Measurements from ENCODE around the gene VSTM2B.

Gene VSTM2B

DNA sequence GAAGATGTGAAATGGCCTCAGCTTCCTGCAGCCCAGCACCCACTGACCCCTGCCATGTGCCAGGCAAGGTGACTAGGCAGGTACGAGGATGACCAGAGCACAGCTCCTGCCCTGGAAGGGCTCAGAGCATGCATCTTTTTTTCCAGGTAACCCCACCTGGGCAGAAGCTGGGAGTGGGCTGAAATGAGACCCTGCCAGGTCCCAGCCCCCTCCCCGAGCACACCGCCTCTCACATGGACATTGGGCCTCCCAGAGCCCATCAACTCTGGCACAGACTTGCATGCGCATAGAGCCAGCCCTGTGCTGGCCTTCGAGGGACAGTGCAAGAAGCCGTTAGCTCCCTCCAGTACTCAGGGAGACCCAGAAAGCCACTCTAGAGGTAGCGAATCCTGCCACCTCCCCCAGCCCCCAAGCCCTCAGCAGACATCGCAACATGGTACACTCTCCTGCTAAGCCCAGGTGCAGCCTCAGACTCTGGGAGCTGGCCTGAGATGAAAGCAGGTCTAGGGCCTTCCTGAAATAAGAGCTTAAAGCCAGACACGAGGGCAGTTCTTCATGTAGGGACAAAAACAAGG, 8.9 kb upstream of the VSTM2B start:
- no peak for DNase-seq

DNA sequence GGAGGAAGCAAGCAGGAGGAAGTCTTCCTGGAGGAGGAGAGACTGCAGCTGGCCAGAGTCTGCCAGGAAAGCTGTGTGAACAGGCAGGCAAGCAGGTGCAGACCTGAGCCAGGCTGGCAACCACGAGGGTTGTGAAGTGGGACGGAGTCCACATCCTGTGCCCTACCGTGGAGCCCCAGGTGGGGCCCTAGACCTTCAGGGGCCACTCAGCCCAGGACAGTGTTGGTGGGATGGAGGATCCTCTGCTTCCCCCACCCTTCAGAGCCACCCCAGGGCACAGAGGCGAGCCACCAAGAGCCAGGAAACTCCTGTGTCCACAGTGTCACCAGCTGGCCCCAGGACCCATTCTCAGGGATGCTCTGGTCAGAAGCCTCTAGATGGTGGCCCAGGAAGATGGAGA, 8.4 kb upstream of the VSTM2B start:
- DNase-seq: no peak

DNA sequence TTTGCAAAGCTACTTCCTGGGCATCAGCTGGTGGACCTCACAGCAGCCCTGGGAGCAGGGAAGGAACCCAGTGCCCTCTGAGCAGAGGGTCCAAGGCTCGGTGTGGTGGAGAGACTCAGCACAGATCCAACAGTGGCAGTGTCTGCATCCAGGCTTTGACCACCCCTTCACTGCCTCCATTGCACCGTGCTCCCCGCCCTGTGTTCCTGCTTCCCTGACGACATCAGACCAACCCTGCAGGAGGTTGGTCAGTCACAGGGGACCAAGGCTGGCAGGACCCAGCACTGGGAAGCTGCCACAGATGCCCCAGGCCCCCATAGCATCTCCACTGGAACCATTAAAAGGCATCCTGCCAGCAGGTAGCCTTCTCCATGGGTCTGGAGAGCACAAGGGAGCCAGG, 7.8 kb upstream of the VSTM2B start:
- no peak for DNase-seq

DNA sequence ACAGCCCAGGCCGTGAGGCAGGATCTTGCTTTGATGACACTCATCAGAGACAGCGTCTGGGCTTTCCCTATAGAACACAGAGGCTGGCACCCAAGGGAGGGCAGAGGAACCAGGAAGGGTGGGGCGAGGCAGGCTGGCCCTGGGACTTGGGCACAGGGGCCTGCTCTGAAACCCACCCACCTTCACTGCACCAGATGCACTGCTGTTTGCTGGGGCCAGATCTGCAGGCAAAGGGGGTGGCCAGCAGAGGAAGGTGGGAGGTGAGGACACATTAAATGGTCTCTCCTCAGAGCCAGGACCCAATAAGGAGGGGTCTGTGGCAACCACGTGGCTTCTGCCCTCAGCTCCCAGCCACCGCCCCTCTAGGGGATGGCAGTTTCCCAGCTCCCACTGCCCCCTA, 6.6 kb upstream of the VSTM2B start:
- no peak for DNase-seq

DNA sequence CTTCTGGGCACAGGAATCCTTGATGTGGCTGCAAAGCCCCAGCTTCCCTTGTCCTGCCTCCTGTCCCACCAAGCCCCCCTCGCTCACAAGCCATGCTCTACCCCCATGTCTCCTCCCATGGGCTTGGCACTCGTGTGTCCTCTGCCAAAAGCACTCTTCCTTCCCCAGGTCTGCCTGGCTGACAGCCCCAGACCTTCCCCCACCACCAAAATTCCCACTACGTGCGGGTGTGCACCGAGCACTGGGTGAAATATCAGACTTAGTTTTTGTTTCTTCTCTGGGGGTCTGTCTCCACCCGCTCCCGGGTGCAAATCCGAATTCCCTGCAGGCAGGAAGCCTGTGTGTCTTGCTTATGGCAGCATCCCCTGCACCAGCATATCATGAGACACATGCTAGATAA, 5.9 kb upstream of the VSTM2B start:
- DNase-seq: no peak

DNA sequence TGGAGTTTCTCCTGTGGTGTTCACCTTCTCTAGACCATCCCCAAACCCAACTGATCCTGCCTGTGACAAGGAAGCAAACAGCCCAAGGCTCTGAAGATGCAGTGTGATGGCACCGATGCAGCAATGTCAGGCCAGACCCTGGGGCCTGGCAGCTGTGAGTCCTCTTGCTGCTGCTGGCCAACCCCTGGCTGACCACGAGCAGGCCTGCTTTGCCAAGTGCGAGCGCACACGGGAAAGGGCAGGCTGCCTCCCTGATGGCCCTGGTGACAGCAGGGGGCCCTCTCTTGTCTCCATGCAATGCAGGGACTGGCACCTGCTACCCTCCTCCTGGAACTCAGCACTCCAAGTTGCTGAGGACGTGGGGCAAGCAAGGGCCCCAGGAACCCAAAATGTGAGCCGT, 5.4 kb upstream of the VSTM2B start:
- DNase-seq: no peak

DNA sequence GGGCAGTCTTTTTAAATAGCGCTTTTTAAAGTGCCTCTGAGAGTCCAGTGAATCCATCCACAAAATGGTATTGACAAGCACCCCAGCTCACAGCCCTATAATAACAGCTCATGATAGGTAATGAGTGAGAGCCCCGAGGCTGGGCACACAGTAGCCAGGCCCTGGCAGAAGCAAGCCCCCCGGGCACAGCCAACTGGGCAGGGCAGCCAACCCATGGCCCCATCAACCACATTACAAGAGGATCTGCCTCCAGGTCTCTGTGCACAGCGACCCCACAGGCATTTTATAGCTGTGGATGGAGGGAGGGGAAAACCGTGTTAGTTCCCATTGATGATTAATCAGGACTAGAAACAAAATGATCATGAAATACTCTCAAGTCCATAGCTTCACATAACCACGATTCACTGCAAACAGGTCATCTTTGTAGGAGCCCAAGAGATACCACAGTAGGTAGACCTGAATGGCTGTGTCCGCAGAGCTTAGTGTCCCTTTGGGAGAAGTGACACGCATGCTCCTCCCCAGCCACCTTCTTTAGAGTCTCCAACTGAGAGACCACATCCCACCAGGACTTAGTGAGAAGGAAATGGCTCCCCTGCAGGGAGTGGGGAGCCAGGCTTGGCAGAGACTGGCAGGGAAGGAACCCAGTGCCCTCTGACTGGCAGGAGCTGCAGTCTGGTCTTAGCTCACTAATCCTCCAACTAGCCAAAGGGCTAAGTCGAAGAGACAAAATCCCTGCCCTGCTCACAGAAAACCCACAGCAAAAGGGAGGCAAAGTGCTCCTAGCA, 4.3 kb upstream of the VSTM2B start:
- no peak for DNase-seq

DNA sequence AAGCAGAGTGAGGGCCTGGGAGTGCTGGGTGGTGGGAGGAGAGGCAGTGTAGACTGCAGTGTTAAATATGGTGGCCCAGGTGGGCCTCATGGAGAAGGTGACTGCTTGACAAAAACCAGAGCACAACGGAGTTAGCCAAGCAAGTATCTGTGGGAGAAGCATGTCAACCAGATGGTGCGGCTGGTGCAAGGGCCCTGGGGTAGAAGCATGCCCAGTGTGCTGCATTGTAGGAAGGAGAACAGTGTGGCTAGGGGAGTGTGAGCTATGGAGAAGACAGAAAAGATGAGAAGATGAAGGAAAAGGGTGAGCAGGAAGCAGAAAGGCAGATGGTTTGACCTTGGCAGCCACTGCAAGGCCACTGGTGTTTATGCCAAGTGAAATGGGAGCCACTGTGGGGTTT, 2.2 kb upstream of the VSTM2B start:
- DNase-seq: no peak

DNA sequence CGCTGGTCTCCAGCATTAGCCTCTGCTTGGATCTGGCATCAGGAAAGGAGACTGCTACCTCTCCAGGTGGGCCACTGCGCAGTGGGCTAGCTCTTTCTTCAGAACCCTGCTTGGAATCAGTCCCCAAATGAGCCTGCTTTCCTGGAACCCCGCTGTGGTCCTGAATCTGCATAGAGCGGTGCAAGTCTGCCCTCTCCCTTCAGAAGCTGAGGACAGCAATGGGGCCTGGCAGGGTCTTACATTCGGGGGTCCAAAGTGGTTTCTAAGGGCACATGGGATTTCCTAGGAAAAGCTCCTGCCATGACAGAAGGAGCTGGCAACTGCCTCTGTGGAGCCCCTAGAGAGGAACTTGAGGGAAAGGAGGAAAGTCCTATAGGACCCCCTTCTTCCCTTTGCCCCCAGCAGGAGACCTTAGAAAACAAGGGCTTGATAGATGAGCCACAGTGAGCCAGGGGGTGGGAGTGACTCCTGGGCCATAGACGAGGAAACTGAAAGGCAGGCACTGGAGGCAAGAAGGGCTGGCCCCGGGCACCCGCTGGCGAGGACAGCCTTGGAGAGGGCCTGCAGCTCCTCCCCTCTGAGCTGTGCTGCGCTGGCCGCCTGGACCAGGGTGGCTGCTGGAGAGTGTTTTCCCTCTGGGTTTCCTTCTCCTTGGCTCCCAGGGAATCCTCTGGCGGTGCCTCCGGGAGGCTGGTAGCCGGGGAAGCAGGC, 1.4 kb upstream of the VSTM2B start:
- no peak for DNase-seq

DNA sequence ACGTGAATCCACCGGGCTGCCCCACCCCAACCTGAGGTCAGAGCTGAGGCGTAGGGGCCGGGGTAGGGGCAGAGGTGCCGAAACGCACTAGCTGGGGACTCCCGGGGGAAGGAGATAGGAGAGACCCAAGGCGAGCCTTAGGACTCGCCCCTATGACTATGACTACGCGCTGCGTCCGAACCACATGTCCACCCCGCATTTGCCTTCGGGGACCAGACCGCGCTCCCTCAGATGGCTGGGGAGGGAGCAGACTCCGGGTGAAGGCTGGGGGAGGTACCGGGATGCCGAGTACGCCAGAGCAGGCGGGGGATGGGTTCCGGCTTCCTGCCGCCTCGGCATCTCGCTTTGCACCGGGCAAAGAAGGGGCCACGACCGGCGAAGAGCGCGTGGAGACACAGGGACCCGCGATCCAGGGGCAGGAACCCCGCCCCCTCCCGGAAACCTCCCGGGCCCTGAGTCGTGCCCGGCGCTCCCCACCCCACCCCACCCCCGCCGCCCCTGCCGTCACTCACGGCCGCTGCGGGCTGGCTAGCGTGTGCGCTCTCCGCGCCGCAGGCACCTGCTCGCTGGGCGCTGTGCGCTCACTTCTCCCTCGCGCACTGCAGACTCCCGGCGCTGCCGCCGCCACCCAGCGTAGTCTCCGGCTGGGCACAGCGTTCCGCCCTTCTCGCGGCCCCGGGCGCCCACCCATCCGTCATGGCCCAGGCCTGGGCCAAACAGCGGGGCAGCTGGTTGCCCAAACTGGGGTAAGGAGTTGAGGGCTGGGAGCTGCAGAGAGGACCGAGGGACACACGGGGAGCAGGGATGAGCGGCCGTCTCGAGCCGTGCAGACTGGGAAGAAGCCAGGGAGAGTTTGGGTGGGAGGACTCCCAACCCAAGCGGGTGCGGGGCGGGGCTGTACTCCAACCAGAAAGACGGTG, 622 bp upstream of the VSTM2B start:
- no peak for DNase-seq

DNA sequence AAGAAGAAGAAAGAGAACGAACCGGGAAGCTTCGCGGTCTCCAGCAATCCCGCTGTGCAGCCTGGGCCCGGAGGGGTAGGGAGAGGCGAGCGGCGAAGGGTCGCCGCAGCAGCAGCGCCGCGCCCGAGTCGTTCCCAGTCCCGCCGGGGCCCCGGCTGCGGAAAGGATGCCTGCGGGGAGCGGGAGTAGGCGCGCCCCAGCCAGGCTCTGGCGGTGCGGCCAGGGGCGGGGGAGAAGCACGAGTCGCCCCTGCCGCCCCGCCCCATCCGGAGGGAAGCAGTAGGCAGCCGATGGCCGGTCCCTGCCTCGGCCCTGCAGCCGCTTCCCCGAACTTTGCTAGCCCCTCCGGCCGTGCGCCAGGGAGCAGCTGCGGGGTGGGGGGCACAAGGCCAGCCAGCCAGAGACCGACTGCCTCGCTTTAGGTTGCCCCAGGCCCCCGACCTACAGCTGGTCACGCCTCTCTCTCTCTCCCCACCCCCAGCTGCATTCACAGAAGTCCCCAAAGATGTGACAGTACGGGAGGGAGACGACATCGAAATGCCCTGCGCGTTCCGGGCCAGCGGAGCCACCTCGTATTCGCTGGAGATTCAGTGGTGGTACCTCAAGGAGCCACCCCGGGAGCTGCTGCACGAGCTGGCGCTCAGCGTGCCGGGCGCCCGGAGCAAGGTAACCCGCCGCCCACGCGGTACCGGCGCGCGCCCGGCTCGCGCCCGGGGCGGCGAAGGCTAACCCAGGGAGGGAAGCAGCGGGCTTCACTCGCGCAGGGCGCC, 1.1 kb downstream of the VSTM2B start:
- DNase-seq: no peak

DNA sequence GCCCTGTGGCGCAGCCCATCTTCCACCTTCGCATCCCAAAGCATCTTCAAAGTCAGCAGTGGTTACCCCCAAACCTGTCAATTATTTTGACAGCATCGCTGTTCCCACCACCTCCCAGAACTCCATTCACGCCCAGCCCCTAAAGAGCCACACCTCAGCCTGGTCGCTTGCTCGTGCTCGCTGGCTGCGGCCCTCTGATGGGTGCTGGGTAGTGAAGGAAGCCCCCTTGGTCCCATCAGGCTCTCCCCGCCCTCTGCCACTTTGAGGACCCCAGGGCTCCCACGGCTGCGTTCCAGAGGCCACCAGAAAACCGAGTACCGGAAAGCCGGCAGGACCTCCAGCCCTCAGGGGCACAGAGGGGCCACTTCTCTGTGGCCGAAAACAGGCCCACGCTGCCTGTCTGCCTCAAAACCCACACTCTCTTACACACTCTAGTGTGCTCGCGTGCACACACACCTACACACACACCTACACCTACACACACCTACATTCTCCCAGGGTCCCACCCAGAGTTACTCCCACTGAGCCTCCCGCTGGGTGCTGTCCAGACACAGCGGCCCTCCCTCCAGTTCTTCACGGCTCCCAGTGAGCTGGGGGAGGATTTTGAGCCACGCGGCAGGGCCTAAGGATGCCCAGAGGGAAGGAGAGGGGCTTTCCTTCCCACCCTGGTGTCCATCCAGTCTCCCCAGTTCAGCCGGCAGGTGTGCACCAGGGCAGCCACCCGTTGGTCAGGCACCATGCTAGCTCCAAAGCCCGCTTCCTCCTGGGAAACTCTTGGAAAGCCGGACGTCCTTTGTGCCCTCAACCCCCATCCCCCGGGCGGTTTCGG, 1.9 kb downstream of the VSTM2B start:
- no peak for DNase-seq

DNA sequence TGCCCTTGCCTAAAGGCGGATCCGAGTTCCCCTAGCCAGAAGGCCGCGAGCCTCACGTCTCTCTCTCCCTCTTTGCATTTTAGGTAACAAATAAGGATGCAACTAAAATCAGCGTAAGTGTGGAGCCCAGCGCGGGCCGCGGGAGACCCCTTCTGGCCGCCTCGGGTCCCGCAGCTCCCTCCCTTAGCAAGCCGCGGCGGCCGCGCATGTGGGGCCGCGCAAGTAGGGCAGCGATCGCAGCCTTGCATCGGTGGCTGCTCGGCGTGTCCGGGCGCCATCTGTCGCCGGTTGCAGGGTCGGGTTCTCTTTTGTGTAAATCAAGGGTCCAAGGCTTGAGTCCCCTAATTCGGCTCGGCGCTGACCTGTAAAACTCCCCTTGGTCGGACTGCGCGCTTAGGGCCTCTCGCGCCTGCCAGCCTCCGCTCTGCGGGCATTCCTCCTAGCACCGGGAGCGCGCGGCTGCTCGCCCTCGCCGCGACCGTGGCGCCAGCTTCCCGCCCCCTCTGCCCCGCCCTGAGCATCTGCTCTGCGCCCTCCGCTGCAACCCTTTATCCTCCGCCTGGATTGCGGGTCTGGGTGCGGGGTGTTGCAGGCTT, 2.7 kb downstream of the VSTM2B start:
- DNase-seq: no peak

DNA sequence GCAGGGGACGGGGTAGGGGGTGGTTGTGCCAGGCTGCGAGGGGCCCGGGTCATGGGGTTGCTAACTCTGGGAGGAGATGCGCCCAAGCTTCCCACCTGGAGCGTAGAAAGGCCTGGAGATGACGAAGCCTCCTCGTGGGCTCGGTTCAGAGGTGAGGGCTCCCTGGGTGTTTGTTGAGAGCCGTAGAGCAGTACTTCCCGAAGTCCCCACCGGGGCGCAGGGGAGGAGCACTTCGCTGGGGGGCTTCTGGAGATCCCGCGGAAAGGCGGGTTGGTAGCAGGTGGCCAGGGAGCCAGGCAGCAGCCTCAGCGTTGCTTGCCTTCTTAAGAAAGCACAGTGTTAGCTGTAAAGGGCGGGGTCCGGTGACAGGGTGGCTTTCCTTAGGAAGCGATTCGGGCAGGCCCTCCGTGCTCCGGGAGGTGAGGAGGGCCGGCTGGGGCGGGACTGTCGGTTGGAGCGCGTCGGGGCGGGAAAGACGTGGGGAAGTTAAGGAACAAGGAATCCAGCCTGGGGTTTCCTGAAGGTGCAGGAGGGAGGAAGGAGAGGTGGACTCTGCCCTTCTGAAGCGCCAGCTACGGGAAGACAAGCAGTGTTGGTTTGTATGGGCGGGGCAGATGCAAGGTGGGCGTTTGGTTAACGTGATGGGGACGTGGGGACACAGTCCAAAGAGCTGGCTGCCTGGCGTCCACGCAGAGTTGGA, 3.3 kb downstream of the VSTM2B start:
- DNase-seq: no peak

DNA sequence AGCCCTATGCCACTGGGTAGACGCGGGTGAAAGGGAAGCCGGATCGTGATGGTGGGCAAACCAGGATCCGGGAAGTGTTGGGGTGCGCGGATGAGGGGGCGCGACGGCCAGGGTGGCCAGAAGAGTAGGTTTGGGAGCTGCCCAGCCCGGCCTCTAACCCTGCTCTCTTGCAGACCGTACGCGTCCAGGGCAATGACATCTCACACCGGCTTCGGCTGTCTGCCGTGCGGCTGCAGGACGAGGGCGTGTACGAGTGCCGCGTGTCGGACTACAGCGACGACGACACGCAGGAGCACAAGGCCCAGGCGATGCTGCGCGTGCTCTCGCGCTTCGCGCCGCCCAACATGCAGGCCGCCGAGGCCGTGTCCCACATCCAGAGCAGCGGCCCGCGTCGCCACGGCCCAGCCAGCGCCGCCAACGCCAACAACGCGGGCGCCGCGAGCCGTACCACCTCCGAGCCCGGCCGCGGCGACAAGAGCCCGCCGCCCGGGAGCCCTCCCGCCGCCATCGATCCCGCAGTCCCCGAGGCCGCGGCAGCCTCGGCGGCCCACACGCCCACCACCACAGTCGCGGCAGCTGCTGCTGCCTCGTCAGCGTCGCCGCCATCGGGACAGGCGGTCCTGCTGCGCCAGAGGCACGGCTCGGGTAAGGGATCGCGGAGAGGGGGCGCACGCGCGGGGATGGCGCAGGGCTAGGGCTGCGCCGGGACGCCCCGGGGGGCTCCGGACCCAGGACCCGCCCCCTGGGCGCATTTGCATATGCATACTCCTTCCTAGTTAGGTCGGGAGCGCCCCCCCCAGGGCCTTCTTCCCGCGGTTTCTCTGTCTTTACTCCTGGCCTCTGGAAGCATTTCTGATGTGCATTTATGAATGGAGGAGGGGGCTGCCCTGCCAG, 4.1 kb downstream of the VSTM2B start:
- no peak for DNase-seq

DNA sequence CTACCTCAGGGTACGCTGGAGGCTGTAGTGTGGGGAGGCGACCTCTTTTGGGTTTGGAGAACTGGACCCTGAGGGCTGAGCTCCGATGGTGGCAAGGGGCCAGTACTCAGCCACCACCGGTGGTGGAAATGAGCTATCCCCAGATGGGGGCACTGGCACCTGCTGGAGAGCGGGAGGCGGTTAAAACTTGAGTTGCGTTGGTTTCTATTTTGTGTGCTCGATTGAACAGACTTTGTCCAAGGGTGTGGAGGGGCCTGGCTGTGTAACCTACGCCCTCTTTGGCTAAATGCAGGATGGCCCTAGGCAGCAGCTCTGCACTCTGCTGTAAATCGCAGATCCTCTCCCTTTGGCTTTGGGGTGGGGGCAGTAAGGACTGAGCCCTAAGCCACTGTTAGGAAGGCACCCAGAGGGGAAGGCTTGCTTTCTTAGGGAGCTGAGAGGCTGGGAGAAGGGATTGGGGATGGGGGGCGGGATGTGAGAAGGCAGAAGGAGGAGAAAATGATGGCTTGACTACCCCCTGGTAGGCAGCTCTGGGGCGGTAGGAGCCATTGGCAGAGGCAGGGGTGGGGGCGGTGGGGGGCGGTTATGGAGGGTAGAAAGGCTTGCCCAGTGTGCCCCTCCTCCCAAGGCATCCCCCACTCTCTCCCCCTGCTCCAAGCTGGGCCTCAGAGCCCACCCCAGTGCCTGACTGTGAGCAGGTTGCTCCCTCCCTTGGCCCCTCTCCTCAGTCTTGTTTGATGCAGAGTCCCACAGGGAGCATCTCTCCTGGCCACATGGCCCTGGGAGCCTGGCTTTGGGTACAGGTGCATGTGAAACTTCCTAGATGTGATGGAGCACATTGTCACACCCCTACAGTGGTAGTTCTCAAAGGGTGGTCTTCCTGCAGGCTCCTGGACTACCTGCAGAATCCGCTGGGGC, 5.0 kb downstream of the VSTM2B start:
- no peak for DNase-seq

DNA sequence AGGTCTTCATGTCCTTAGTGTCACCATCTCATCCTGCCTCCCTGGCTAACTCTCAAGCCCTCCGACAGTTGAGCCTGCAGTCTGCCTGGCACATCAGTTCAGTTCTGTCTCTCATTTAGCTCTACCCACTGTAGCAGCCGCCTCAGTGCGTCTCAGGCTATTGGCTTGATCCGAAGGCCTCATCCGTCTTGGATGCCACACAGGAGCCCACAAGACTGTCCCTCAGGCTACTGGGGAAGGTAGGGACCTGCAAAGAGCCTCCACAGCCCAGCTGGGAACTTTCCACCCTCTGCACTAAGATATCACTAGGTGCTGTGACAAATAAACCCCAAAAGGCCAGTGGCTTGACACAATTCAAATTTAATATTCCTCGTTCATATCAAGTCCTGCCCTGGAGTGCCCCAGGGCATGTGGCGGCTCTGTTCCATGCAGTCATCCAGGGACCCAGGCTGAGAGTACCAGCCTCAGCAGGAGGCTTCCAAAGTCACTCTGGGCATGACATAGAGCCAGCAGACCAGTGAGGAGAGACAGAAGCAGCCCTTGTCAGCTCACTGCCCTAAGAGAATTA, 5.7 kb downstream of the VSTM2B start:
- DNase-seq: no peak

DNA sequence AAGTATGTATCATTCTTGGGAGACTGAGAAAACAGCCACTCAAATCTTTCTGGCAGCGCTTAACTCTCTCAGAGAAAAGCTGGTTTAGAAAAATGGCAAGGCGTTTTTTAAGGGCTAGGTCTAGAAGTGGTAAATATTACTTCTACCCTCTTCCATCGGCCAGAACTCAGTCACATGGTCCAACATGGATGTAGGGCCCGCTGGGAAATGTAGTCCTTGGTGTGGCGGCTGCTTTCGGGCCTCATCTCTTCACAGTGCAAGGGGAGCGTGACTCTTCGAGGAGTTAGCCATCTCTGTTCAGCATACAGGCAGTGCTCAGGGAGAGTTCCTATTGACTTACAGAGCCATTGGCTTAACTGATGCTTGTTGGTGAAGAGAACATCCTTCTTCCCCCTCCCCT, 6.3 kb downstream of the VSTM2B start:
- no peak for DNase-seq

All from T1000 (cell line).